ENCODE data around the gene DIS3L2.

GRCh38 chr2:232094883-232095282 lies 133.4 kb downstream of the DIS3L2 start:
- TF ChIP-seq CTCF (IDR thresholded peaks at IDR 0.05; ENCODE audit: low read length): no peak
- no peak for TF ChIP-seq EZH2 (IDR thresholded peaks at IDR 0.05; ENCODE audit: borderline replicate concordance, low read length)

Data from OCI-LY1 (cell line).